Measurements from ENCODE around the gene INSC. TPM values are rescaled to one million over a fixed set of nuclear protein-coding genes. Genes with fewer than 3 reads are reported as not detected.

Gene INSC
- total and polyA plus RNA-seq, 12 donors: 0.19 to 0.76 (median 0.60) TPM; not detected in 4

DNA sequence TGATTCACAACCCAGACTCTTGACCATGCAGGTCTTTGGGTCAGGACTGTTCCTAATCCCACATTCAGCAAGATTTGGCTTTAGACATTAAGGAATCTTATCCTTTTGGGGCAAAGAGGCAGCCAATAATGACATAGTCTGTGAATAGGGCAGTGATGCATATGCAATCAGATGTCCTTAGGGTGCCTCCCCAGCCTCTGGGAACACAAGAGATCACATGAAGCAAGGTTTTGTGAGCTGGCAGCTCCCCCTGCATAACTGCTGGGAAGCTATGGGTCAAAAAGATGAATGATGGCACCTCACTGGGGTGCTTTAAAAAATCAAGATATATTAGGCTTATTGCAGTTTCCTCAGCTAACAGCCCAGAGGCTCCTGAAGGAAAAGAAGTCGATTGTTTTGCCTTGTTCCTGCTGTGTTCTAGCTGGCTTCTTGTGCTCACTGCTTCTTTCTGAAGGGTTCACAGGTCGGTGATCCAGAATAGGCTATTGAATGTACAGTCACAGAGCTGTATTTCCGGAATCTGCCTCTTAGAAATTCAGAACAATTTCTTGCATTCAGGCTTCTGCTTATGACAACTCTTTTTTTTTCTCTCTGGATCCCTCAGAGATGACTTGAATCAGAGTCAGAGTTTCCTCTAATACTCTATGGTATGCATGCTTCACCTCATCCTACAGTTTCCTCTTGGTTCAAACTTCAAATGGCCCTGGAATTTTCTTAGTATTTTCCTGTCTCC, 31.7 kb downstream of the INSC start:
- no peak overlapping the region for H3K4me3 ChIP-seq
- TF ChIP-seq, protein P1, sequence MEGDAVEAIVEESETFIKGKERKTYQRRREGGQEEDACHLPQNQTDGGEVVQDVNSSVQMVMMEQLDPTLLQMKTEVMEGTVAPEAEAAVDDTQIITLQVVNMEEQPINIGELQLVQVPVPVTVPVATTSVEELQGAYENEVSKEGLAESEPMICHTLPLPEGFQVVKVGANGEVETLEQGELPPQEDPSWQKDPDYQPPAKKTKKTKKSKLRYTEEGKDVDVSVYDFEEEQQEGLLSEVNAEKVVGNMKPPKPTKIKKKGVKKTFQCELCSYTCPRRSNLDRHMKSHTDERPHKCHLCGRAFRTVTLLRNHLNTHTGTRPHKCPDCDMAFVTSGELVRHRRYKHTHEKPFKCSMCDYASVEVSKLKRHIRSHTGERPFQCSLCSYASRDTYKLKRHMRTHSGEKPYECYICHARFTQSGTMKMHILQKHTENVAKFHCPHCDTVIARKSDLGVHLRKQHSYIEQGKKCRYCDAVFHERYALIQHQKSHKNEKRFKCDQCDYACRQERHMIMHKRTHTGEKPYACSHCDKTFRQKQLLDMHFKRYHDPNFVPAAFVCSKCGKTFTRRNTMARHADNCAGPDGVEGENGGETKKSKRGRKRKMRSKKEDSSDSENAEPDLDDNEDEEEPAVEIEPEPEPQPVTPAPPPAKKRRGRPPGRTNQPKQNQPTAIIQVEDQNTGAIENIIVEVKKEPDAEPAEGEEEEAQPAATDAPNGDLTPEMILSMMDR (IDR thresholded peaks at IDR 0.05): no peak
- intact Hi-C loops (cut with DNase I): no loop called here
- H3K4me1 ChIP-seq: peaks cover 0 to 3% (median 0%) of the 10 kb centered on the region in 9 donors
- ATAC-seq (no peak), DNase-seq (no peak)
- 59 to 61% methylated on average over 3 of the region's 3 CpGs for WGBS, 2 donors
- no peaks in the 10 kb centered on the region for H3K27me3 ChIP-seq
- H3K27ac ChIP-seq: no peak overlapping the region
- no peaks in the 10 kb centered on the region for H3K9me3 ChIP-seq
- no peaks in the 10 kb centered on the region for H3K36me3 ChIP-seq

DNA sequence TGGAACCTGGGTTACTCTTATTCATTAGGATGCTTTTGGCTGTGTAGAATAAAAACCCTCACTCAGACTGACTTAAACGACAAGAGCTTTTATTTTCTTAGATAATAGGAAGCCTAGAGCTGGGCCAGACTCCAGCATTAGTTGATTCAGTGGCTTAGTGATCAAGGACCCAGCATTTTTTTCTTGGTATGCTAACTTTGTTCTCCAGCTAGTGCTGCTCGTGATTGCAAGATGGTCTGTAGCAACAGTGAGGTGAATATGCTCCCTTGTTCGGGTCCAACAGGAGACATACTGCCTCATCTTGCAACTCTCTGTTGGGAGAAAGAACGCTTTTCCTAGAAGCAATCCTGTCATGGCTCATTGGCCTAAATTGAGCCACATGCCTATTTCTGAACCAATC, 33.4 kb downstream of the INSC start:
- Histone ChIP-seq H3K36me3 (no peaks in the 10 kb centered on the region), H3K4me3 (no peak overlapping the region), H3K4me1 (peaks cover 0 to 3% (median 0%) of the 10 kb centered on the region in 9 donors), H3K27me3 (no peaks in the 10 kb centered on the region), H3K9me3 (no peaks in the 10 kb centered on the region), H3K27ac (no peak overlapping the region)
- WGBS, 2 donors: 74 to 80% methylated on average over 4 of the region's 4 CpGs
- TF ChIP-seq, protein P1 (IDR thresholded peaks at IDR 0.05): no peak
- DNase-seq: no peak
- ATAC-seq: no peak
- intact Hi-C loops (cut with DNase I): no loop called here

DNA sequence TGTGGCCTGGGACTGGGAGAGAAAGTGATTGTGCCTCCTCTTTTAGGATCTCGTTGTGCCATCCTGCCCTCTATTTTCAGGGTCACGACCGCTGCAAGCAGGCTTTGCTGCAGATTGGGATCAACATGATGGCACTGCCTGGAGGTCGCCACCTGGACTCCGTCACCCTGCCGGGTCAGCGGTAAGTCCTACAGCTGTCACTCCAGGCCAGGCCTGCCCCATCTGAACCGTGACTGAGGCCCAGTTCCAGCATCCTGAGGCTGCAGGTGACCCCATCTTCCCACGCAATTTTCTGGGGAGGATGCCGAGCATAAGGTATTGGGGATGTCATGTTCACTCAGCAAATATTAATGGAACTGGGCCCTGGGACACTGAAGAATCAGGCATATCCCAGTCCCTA, 34.3 kb downstream of the INSC start:
- Histone ChIP-seq H3K9me3 (no peaks in the 10 kb centered on the region), H3K36me3 (no peaks in the 10 kb centered on the region), H3K4me1 (peaks cover 0 to 3% (median 0%) of the 10 kb centered on the region in 9 donors), H3K27ac (no peak overlapping the region), H3K4me3 (no peak overlapping the region), H3K27me3 (no peaks in the 10 kb centered on the region)
- TF ChIP-seq, protein P1 (IDR thresholded peaks at IDR 0.05): no peak
- DNase-seq (no peak), ATAC-seq (no peak)
- 83 to 88% methylated on average over 10 of the region's 10 CpGs for WGBS, 2 donors
- intact Hi-C loops (cut with DNase I): no loop called here

DNA sequence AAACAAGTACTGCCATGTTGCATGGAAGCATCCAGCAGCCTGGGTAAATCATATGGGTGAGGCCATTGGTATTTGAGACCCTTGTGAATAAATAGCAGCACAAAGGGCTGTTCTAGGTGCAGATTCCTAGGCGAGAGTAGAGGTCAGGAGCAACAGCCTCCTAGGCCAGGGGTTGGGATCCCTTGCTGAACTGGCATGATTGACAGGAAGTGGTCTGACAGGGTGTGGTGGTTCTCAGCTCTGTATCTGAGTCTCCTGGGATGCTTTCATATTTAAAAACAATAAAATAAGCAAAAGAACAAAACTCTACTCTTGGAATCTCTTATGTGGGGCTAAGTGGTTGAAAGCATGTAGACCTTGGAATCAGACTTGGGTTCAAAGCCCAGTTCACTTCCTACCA, 35.8 kb downstream of the INSC start:
- Histone ChIP-seq H3K27me3 (no peaks in the 10 kb centered on the region), H3K4me3 (no peak overlapping the region), H3K27ac (no peak overlapping the region), H3K36me3 (no peaks in the 10 kb centered on the region), H3K4me1 (peaks cover 0 to 3% (median 0%) of the 10 kb centered on the region in 9 donors), H3K9me3 (no peaks in the 10 kb centered on the region)
- 58 to 68% methylated on average over 1 of the region's 1 CpG for WGBS, 2 donors
- DNase-seq (no peak), ATAC-seq (no peak)
- intact Hi-C loops (cut with DNase I): no loop called here
- TF ChIP-seq, protein P1 (IDR thresholded peaks at IDR 0.05): no peak

Measured in heart right ventricle (tissue), 16 donors.